Keratinocyte (primary cell): Measurements from ENCODE around the gene TBXAS1.

Experiments used
- CTCF ChIP-seq, 3 experiments: IDR thresholded peaks in 1 of 3; conservative IDR thresholded peaks in 1 of 3; optimal IDR thresholded peaks in 1 of 3; 2 replicates in 2 of 3; 3 replicates in 1 of 3; pipeline versions ENCODE3 to v1.5.1; 2011; ENCODE audit warnings: low read length in 3 of 3, mild to moderate bottlenecking in 3 of 3, moderate library complexity in 2 of 3, control low read depth in 1 of 3, inconsistent platforms in 1 of 3; ENCODE audit not compliant: insufficient read depth in 2 of 3; ENCODE audit errors: extremely low read depth in 1 of 3
- EZH2 ChIP-seq: IDR thresholded peaks from one replicate; pipeline ENCODE4 v1.6.1; 2012; ENCODE audit warnings: inconsistent platforms, mild to moderate bottlenecking, low read length, moderate library complexity

GRCh38 chr7:139994356-139994755 lies 165.3 kb downstream of the TBXAS1 start:
- TF ChIP-seq EZH2 (no peak), CTCF (optimal IDR thresholded peaks at IDR 0.05 in 1 of 3, IDR thresholded peaks at IDR 0.05 in 1 of 3, conservative IDR thresholded peaks at IDR 0.05 in 1 of 3; ENCODE audit: extremely low read depth in 1 of 3, insufficient read depth in 2 of 3, low read length in 3 of 3) (no peak)
